Omental fat pad (tissue), 4 donors: ENCODE results near the gene ADGRF1. TPM values are rescaled to one million over a fixed set of nuclear protein-coding genes. Genes with fewer than 3 reads are reported as not detected.

Experiments used
- ATAC-seq: fragments of 150-250 bp; one replicate; pipeline ENCODE4 v1.9.1; 2016; ENCODE audit warnings: mild to moderate bottlenecking, moderate library complexity; ENCODE audit not compliant: low FRiP score
- DNase-seq: peaks from one replicate; pipeline ENCODE4 v3.0.0-alpha.2; 2019; ENCODE audit warnings: low spot score
- total RNA-seq, 4 donors: library from RNA; depleted of rRNA; stranded (reverse); fragments of >200 nt; gene quantifications; one replicate each; pipeline ENCODE4 v1.1.0, GENCODE V29; 2016
- TF ChIP-seq, protein P1 (sequence below), 3 donors: fragments of 450-650 bp; IDR thresholded peaks; one replicate each; pipeline ENCODE4 v1.5.1; 2016 to 2017; ENCODE audit warnings: antibody characterized with exemption in 3 of 3, mild to moderate bottlenecking in 3 of 3, moderate library complexity in 2 of 3

ADGRF1 gene
- total RNA-seq, 4 donors from 2014 or later, result not detected

DNA sequence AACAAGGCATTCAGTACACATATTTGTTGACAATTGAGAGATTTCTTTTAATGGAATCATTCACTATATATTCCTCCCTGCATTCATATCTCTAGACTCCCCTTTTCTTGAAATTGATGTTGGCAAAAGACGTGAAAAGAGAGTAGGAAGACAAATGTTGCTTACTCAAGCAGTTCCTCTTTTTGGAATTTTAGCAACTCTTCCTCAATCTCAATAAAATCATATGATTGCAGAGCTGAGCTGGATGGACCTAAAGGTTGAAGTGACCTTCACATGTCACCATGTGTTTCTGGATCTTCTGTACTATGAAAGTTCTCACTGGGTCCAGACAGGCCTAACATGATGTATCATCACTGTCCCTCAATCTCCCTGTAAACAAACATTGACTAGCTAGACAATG, 18.6 kb downstream of the ADGRF1 start:
- TF ChIP-seq, protein P1, sequence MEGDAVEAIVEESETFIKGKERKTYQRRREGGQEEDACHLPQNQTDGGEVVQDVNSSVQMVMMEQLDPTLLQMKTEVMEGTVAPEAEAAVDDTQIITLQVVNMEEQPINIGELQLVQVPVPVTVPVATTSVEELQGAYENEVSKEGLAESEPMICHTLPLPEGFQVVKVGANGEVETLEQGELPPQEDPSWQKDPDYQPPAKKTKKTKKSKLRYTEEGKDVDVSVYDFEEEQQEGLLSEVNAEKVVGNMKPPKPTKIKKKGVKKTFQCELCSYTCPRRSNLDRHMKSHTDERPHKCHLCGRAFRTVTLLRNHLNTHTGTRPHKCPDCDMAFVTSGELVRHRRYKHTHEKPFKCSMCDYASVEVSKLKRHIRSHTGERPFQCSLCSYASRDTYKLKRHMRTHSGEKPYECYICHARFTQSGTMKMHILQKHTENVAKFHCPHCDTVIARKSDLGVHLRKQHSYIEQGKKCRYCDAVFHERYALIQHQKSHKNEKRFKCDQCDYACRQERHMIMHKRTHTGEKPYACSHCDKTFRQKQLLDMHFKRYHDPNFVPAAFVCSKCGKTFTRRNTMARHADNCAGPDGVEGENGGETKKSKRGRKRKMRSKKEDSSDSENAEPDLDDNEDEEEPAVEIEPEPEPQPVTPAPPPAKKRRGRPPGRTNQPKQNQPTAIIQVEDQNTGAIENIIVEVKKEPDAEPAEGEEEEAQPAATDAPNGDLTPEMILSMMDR (IDR thresholded peaks at IDR 0.05), result no peak
- no peak for DNase-seq
- no peak for ATAC-seq

DNA sequence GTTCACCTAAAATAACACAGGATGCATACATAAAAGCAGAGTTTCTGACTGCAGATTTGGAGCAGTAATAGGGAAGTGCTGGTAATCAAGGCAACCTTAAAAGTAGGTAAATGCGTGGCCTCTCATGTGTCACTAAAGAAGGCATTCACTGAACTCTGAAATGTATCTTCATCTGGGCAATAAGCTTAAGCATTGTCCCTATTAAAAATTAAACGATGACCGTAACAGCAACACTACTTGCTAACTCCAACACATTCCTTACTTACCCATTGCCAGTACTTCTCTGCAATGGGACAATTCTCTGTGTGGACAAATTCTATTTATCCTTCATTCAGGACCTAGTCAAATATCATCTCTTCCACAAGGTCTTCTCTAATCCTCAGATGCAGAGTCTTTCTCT, 19.9 kb downstream of the ADGRF1 start:
- TF ChIP-seq, protein P1 (IDR thresholded peaks at IDR 0.05), result no peak
- ATAC-seq, result no peak
- no peak for DNase-seq

DNA sequence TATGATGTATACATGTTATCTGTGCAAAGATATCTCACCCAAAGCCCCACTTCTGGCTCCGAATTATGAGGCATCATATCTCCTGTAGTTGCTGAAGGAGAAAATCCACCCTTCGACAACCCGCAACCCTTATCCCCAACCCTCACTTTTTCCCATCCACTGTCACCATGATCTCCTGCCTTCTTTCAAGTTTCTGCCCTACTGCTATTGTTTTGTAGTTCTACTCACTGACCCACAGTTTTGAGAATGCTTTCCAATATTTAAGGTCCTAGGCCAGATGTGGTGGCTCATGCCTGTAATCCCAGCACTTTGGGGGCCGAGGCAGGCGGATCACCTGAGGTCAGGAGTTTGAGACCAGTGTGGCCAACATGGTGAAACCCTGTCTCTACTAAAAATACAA, 22.2 kb downstream of the ADGRF1 start:
- no peak for DNase-seq
- TF ChIP-seq, protein P1 (IDR thresholded peaks at IDR 0.05), result no peak
- ATAC-seq, result no peak

DNA sequence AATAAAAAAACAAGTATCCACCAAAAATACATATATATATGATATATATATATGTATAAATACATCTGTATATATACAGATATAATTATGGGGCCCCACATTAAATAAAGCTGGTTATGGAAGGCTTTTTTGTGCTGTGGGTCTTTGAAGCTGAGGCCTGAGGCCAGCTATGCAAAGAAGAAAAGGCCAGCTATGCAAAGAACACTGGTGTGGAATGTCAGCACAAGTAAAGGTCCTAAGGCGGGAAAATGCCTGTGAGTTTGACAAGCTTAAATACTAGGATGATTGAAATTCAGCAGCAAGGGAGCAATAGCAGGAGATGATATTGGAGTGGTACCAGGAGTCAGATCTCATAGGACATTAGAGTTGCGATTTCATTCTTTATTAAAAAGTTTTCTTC, 25.2 kb downstream of the ADGRF1 start:
- TF ChIP-seq, protein P1 (IDR thresholded peaks at IDR 0.05), result no peak
- DNase-seq, result no peak

DNA sequence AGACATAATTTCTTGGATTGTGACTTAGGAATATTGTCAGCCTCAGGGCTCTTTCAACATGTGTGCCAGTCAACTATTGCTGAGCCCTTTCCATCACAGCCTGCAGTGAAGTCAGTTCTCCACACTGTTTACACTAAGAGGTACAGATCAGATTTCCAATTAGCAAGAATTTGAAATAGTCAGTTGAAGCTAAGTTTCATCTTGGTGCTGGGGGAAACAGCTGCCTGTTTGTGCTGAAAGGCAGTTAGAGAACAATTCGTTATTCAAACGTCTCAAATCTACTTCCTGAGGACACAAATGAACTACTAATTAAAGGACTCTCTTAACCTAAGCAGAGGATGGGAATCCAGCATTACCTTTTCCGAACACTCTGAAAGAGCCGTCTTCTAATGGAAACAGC, 25.9 kb downstream of the ADGRF1 start:
- ATAC-seq (no peak), DNase-seq (no peak)
- TF ChIP-seq, protein P1 (IDR thresholded peaks at IDR 0.05), result no peak

More for the DNA sequence above, 25.2 kb downstream of the ADGRF1 start:
- no peak for ATAC-seq

DNA sequence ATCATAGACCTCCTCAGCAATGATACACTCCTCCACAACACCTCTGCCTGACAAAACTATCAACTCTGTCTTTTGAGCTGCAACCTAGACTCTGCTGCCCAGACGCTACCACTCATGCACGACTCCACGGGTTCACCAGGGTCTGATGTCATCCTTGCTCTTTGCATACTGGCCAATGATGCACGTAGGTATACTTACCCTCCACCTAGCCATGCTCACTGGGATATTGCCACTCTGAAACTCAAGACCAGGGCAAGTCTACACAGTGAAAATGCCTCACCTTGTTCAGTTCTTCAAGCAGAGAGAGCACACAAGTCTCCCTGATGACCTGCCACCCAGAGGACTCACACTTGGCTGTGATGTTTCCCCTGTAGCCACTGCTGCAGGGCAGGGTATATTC, 27.7 kb downstream of the ADGRF1 start:
- no peak for DNase-seq
- ATAC-seq, result no peak

DNA sequence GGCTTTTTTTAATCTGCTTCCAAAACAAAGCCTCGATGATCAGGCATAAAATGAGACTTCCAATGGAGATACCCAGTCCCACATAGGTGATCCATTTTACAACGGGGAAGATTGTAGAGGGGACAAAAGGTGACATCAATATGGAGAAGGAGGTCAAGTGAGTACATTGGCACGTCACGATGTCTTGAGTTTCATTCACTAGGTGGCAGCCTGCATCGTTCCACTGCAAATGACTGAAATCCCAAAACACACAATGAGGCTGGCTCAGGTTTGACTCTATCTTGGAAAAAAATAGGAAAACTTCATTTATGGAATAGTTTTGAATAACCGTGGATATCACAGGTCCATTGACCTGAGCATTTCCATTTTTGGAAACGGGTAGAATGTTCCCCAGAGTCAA, 32.5 kb downstream of the ADGRF1 start:
- TF ChIP-seq, protein P1 (IDR thresholded peaks at IDR 0.05), result no peak
- no peak for ATAC-seq
- DNase-seq, result no peak

More for the DNA sequence above, 27.7 kb downstream of the ADGRF1 start:
- TF ChIP-seq, protein P1 (IDR thresholded peaks at IDR 0.05), result no peak
